GM12865 (cell line): Measurements from ENCODE around the gene IL1RAPL2.
"Not testable (repeated sequence)": the region's sequence is repeated elsewhere in the genome, so short reads cannot be mapped to it uniquely, and the experiment has no call there.

Experiments
- DNase-seq: peaks from one replicate; pipeline ENCODE4 v3.0.0; 2010; ENCODE audit warnings: low read depth
- H3K4me3 ChIP-seq: 2 replicates; pipeline ENCODE4 v1.5.1; 2011; ENCODE audit warnings: mild to moderate bottlenecking, low read depth, low read length, control low read depth
- TF ChIP-seq, protein P1 (sequence below): IDR thresholded peaks from 2 replicates; pipeline ENCODE4 v1.5.1; 2011; ENCODE audit warnings: low read length, control low read depth, low read depth, inconsistent platforms; ENCODE audit not compliant: insufficient read depth; ENCODE audit errors: missing control alignments

The IL1RAPL2 gene

DNA sequence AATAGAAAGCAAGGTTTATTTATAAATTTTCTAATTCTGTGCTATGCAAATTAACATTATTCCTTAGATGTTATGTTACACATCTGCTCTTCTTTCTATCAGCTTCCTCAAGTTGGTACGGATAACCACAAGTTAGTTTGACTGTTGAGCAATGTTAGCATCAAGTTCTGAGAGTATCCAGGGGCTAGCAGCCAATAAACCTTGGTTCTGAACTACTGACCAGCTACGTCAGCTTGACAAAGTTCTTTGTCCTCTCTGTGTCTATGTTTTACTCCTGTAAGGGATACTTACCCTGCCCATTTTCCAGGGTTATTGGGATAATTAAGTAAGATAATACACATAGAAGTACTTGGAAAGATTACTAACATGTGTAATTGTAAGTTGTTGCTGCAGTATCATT, 662.6 kb downstream of the IL1RAPL2 start:
- no peak overlapping the region for H3K4me3 ChIP-seq
- TF ChIP-seq, protein P1, sequence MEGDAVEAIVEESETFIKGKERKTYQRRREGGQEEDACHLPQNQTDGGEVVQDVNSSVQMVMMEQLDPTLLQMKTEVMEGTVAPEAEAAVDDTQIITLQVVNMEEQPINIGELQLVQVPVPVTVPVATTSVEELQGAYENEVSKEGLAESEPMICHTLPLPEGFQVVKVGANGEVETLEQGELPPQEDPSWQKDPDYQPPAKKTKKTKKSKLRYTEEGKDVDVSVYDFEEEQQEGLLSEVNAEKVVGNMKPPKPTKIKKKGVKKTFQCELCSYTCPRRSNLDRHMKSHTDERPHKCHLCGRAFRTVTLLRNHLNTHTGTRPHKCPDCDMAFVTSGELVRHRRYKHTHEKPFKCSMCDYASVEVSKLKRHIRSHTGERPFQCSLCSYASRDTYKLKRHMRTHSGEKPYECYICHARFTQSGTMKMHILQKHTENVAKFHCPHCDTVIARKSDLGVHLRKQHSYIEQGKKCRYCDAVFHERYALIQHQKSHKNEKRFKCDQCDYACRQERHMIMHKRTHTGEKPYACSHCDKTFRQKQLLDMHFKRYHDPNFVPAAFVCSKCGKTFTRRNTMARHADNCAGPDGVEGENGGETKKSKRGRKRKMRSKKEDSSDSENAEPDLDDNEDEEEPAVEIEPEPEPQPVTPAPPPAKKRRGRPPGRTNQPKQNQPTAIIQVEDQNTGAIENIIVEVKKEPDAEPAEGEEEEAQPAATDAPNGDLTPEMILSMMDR: no peak
- DNase-seq: no peak

- no peak for DNase-seq
- H3K4me3 ChIP-seq: no peak overlapping the region
- TF ChIP-seq, protein P1: no peak
Measured at GRCh38 chrX:105229146-105229545, 663.1 kb downstream of the IL1RAPL2 start.

GRCh38 chrX:105237407-105237806, 671.4 kb downstream of the IL1RAPL2 start:
- DNase-seq, H3K4me3 ChIP-seq: not testable (repeated sequence)

DNA sequence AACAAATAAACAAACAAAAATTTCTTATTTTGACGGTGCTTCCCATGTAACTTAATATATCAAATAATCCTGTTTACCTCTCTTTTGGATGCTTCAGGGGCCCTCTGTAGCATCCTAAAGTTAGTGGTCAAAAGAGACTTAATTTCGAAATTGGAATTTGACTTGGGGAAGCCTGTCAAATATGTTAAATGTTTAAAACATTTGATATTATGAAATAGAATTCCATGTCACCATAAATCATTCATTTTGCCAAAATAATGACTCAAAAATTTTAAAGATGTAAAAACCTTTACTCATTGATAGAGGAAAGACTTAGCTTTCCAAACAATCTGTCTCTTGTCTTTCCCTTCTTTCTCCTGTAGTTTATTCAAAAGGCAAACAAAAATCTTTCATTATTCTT, 675.1 kb downstream of the IL1RAPL2 start:
- TF ChIP-seq, protein P1: no peak
- no peak for DNase-seq
- H3K4me3 ChIP-seq: no peak overlapping the region

DNA sequence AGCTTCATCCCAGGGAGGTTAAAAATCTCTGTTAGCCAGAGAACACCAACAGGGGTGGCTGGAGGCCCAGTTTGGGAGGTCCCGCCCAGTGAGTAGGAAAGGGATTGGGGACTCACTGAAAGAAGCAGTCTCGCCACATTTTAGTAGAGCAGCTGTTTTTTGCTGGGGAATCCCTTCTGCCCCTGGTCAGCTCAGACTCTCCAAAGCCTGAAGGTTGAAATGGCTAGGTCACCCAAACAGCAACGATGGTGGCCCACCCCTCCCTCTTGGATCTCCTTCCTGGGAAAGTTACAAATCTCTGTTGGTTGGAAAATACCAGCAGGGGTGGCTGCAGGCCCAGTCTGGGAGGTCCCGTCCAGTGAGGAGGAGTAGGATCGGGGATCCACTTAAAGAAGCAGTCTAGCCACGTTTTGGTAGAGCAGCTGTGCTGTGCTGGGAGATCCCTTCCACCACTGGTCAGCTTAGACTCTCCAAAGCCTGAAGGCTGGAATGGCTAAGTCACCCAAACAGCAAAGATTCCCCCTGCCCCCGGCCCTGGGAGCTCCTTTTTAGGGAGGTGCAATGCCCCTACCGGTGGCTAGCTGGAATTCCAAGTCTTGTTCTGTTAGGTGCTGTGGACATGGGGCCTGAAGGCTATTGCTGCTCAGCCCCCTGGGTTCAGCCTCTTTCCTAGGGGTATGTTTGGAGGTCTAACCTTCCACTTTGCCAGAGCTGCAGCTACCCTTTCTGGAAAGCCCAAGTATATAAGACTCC, 694.5 kb downstream of the IL1RAPL2 start:
- no peak for DNase-seq
- no peak overlapping the region for H3K4me3 ChIP-seq
- TF ChIP-seq, protein P1: no peak

DNA sequence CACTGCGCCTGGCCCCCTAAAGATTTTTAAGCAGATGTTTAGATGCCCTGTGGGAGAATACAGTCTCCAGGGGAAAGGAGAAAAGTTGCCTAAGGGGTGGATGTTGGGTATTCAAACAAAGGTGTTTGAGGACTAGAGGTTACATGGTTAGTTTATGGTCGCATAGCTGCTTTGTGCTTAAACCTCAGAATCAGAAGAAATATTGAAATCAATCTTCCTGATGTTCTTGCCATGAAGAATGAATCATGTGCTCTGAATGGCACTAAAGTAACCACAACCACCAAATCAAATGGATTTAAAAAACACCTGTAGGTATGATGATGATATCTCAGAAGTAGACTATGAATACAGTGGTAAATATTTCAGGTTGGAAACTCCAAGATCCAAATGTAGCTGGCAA, 697.2 kb downstream of the IL1RAPL2 start:
- TF ChIP-seq, protein P1: no peak
- no peak overlapping the region for H3K4me3 ChIP-seq
- DNase-seq: no peak

- TF ChIP-seq, protein P1: no peak
- no peak overlapping the region for H3K4me3 ChIP-seq
- DNase-seq: no peak
Measured at GRCh38 chrX:105263801-105264200, 697.8 kb downstream of the IL1RAPL2 start.
